HCEC 1CT (cell line): ENCODE data around the gene UBE2M.

Experiments
- DNase-seq: peaks from one replicate; pipeline ENCODE4 v3.0.0-alpha.2; 2017

Gene UBE2M

DNA sequence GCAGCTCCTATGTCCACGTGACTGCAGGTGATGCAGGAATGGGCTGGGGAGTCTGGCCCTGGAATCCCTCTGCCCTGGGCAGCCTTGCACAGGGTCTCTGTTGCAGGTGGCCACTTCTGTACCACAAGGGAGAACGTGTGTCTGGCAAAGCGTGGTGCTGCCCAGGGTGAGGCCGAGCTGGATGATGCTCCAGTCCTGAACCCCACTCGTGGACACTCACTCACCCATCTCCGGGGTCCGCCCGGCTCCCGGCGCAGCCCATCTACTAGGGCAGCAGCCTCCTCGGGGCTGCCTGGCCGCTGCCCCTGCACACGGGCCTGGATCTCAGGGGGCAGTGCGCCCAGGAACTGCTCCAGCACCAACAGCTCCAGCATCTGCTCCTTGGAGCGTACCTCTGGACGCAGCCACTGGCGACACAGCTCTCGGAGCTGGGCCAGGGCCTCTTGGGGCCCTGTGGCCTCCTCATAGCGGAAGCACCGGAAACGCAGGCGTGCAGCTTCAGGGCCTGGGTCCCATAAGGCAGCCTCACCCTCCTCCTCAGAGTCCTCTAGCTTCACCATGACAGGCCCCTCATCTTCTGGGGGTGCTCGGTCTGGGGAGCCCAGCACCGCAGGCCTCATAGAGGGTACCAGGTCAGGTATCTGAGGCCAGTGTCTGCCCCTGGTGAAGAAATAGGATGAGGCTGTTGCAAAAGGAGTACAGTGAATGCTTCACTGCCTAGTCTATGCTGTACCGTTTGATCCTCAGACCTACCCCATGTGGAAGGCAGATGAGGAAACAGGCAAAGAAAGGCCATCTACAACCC, 12.6 kb upstream of the UBE2M start:
- DNase-seq, result no peak

DNA sequence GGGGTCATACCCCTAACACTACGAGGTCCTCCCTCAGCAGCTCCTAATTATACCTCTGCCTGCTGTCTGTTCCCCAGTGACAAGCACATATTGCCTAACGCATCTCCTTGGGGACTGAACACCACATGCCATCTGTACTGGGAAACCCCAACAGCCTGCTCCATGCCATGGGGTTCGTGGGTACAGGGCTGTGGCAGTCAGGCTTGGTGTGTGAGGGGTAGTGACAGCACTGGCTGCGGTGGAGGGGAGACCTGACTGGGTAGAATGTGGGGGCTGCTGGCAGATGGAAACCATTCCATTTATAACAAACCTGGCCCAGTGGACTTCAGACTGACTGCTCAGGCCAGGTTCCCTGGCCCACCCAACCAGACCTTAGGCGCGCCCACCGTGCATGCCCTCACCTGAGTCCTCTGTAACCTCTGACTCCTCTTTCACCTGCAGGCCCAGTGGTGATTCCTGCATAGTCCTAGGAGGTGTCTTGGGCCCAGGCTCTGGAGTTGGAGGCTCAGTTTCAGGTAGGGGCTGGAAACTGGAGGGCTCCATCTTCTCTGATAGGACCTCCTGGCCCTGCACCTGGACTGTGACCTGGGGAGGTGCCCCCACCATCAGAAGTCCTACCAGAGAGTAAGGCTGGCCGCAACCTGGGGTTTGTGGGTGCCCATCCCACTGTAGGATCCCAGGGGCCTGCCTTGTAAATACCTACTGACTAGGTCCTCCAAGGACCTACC, 11.7 kb upstream of the UBE2M start:
- DNase-seq, result no peak

DNA sequence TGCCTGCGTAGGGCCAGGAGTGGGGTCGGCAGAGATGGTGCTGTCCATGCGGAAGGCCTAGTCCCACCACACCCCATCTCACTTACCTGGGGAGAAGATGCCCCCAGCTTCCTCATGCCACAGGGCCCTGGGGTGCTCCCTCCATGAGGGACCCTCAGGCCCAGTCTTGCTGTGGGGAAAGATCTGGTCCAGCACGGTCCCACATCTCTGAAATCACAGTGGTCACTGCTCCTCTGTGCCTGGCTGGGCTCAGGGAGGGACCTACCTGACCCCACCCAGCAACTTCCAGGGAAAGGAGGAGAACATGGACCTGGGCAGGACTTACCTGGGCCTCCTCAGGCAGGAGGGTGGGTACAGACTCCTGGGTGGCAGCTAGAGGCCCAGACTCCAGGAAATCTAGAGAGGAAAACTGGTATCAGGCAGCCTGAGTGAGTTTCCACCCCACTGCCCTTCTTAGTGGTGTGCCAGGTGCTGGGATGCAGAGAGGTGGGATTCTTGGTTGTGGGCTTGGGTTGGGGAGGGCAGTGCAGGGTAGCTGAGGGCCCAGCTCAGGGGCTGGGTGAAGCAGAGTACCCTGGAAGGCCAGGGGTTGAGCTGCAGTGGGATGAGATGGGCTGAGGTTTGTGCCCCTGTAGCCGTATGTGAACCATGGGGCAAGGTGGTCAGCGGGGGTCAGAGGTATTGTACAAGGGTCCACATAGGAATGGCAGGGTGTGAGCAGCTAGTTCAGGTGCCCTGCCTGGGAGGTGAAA, 11.0 kb upstream of the UBE2M start:
- DNase-seq, result no peak

DNA sequence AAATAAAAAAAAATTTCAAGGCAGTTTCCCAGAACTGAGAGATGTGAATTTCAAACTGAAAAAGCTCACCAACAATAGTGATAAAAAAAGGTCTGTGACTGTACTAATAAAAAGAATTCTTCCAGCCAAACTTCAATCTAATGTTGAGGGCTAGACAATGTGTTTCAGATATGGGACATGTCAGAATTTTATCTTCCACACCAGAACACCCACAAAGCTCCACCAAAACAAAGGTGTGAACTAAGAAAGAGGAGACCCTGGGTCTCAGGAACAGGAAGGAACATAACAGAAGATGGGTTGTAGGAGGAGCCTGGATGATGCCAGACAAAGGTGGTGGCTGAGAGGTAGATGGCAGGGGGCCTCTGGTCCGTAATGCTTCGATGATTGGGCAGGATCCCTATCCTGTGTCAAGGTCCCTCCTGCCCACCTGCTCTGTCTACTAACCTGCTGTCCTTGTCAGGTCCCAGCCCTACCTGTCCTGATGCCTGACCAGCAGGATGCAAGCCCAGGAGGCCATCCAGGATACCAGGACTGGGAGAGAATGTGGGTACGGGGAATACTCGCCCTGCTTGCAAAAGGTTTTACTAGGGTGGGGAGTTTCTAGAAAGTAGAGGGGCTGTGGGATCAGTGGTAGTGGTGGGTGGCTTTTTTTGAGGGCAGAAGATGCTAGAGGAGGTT, 10.2 kb upstream of the UBE2M start:
- no peak for DNase-seq

DNA sequence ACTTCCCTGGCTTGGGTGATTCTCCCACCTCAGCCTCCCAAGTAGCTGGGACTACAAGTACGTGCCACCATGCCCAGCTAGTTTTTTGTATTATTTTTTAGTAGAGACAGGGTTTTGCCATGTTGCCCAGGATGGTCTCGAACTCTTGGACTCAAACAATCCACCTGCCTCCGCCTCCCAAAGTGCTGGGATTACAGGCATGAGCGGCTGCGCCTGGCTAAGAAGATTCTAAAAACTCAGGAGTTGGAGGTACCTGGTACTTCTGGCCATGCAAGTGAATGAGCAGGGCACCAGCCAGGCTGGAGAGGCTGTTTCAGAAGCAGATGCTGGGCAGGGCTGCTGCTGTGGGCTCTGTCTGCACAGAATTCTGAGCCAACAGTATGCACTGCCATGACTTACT, 8.6 kb upstream of the UBE2M start:
- no peak for DNase-seq

DNA sequence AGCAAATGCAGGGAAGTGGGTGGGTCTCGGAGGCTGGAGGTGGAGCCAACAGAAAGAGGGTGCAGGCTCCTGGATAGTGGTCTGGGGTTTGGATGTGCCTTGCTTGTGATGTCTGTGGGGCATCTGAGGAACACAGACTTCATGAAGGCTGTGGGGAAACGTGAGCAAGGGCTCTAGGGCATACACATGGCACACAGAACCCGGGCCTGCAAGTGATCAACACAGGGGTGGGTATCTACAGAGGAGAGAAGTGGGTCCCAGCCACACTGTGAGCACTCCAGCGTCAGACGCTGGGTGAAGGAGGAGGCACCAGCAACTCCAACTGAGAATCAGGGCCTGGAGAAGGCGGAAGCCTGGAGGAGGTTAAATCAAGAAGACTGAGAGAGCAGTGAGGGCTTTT, 5.4 kb upstream of the UBE2M start:
- no peak for DNase-seq

DNA sequence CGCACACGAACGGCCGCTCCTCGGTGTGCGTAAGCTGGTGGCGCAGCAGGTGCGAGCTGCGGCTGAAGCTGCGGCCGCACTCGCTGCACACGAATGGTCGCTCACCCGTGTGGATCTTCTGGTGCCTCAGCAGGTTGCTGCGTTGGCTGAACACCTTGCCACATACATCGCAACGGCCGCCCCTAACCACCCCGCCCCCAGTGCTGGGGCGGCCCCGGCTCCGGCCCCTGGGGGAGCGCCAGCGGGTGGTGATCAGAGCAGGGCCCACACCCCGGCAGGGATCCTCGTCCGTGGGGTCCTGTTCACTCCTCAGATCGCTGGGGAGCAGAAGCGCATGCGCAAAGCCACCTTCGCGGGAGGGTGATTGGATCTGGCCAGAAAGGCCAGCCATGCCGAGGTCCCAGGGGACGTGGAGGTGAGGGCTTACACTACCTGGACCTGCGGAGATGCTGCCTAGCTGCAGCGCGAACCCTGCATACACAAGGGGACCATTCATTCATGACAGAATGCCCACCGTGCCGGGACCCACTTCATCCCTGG, 4.7 kb upstream of the UBE2M start:
- DNase-seq, result no peak

DNA sequence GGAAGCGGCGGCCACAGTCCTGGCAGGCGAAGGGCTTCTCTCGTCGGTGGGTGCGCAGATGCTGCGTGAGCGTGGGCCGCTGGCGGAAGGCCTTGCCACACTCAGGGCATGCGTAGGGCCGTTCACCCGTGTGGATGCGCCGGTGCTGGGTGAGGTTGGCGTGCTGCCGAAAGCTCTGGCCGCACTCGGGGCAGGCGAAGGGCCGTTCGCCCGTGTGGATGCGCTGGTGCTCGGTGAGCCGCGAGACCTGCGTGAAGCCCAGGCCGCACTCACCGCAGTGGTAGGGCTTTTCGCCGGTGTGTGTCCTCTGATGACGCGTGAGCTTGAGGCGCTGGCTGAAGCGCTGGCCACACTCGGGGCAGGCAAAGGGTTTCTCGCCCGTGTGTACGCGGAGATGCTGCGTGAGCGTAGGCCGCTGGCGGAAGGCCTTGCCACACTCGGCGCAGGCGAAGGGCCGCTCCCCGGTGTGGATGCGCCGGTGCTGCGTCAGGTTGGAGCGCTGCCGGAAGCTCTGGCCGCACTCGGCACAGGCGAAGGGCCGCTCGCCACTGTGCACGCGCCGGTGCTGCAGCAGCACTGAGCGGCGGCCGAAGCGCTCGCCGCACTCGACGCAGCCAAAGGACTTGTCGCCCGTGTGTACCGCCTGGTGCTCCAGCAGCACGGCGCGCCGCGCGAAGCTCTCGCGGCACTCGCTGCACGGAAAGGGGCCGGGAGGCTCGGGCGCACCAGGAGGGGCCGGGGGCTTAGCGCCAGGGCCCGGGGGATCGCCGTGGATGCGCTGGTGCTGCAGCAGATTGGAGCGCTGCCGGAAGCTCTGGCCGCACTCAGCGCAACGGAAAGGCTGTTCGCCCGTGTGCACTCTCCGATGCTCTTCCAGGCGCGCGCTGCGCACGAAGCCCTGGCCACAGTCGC, 4.0 kb upstream of the UBE2M start:
- no peak for DNase-seq

DNA sequence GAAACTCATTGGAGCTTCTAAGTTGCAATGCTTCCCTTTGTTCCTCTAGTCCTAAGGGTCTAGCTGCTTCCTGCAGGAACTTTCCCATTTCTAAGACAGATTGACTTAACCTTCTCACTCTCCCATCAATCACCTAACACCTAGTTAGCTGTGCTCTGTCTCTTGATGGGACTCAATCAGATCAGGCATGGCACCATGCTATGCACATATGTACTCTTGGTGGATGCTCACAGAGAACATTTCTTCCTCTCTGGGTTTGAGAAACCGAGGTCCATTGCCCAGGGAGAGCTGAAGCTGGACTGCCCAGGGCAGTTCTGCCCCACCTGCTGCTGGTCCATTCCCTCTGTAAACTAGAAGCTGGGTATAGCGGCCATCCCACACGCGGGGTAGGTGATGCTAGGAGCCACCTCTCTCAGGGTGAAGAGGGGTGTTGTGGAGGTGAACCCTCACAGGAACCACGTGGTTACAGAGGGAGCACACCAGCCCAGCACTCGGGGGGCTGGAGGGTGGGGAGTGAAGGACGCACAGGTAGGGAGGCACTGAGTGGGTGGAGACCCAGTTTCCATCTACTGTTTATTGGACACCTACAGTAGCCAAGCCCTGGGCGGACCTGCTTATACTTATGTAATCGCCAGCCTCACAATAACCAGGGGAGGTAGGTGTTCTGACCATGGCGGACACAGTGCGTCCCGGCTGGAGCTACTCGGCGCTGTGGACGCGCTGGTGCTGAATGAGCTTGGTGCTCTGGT, 3.1 kb upstream of the UBE2M start:
- no peak for DNase-seq

DNA sequence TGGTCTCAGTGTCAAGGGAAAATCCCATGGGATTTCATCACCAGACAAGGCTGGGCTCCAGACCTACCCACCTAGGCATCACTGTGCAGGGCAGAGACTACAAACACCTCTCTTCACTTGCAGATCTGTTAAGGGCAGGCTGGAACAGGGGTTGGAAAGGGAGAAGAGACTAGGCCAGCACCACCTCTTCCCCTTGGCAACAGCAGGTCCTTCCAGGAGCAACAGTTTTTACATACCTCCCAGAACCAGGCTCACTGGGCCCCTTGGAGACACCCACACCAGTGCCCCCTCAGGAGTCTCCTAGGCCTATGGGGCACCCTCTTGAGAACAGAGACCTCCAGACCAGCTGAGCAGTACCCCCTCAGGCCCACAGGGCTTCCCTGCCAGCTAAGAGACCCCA, 2.5 kb upstream of the UBE2M start:
- no peak for DNase-seq

DNA sequence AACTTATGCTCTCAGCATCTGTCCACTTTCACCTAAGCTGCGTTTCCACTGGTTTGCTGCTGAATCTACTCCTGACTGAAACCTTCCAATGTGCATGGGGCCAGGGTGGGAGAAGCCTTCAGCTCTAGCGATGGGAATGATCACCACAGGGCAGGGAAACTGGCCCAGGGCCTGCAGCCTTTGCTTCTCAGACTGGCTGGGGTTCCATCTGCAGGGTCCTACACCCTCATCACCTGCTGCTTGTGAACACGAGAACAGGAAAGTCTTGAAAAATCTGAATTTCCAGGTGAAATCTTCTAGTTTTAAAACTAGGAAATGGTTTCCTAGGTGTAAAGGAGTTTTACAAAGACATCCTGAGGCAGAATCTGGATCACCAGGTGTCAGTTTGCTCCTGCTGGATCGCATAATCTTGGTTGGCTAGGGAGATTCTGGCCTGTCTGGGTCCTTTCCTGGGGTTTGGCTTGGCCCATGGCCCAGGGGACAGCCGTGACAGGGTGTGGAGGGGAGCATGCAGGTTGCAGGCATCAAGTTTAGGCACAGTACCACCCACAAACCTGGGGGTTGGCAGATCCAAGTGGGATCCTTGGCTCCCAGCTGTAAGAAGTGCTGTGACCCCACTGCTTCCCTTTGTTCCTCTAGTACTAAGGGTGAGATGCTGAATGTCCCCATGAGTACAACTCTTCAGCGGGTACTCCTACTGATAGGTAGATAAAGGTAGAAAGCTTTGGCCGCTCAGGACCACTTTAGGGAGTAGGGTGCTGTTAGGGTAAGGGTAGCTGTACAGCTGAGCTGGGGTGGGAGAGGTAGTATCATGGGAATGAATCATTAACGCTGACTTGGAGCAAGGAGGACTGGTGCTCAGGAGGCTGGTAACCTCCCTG, 1.8 kb upstream of the UBE2M start:
- DNase-seq, result no peak

DNA sequence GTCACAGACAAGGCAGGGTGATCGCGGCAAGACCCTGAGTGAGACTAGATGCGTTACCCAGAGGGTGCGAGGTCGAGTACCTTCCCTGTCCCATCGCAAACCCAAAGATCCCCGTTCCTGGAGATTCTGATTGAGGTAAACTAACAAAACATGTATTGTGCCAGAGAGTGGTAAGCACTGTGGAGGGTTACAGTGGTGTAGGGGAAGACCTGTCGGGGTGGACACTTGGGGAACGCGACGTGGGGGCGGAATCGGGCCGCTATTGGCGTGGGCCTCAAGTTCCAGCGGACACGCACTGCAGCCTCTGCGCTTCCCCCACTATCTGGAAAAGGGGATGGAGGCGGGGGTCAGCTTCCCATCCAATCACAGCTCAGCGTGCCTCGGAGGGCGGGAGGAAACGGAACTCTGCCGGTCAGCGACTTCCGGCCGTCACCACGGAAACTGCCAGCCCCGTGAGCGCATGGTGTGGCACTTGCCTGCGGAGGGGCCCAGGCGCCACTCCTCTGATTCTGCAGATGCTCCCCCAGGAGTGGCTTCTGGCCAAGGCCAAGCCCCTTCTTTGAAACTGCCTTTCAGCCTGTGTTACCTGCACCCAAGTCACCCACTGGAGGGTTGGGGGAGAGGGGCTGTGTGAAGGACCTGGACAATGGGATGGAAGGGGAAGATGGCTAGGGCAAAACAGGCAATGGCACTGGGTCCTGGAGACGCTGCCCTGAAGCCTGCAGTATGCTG, 1.0 kb upstream of the UBE2M start:
- DNase-seq, result peak; percentile 92

DNA sequence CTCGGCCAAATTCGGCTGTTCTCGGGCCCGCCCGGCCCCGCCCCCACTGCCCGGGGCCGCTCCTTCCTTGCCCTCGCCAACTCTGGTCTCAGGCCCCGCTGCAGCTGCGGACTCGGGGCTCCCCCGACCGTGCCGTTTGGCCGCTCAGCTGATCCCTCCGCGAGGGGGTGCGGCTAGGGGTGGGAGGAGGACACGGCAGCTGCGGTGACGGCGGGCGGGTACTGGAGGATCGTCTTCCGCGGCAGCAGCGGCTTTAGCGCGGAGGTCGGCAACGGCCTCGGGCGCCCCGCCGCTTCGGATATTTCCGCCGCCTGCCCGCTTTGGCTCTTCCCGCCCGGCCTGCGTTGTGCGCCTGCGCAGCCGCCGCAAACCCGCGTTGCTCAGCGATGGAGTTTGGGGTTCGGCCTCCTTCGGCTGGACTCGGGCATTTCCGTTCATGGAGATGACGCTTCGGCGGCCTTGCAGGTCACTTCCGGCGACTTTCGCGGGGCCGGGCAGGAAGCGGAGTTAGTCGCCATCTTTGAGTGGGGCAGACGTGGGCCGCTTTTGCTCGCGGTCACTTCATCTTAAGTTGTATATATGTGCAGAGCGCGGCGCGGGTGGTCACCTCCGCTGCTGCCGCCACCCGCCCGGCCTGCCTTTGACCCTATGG, 338 bp upstream of the UBE2M start:
- DNase-seq, result peak; percentile 97

DNA sequence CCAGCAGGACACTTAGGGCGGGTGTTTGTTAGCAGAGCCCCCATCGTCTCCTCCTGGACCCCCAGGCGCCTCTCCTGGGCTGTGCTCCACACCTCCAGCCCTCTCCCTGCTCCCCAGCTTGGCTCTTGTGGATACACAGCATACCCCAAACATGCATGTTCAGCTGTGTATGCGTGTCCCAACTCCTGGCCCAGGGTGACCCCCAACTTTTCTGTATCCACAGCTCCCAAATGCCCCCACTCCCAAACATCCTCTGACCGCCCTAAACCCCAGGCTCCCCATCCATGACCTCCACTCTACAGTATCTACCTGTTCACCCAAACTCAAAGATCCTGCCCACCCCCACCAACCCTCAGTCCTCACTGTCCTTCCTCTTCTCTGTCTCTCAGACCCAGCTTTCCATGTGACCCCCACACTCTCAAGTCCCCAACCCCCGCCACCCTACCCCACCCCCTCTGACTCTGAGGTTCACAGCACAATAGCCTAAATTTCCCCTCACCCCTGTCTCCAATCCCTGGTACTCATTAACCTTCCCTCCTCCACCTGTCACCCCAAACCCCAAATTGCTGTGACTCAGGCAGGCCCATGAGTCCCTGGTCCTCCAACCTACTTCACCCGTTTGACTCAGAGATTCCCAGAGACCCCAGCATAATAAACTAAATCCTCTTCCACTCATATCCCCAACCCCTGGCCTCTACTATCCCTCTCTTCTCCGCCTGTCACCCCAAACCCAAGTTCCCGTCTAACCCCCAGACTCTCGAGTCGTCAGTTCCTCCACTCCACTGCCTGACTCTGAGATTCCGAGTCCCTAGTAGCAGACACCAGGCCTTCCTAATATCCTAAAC, 968 bp downstream of the UBE2M start:
- DNase-seq, result no peak

DNA sequence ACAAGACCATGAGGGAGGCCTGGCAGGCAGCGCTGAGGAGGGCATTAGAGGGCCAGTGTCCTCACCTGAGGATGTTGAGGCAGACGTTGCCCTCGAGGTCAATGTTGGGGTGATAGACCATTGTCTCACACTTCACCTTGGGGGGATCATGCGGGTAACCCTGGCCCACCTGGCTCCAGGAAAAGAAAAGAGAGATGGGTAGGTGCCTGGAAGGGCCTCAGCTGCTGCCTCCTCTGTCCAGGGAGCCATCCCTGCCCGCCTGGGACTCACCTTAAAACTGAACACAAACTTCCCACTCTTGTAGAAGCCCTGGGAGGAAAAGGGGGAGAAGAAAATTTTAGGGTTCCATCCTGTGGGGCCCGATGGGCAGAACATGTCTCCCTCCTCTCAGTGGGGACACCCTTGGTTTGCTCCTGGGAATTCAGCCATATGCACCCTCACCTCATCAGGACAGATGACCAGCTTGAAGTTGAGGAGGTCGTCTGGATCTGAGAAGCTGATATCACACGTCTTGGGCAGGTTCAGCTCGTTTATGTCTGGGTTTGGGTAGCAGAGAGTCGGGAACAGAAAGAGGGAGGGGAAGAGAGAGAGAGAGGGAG, 1.7 kb downstream of the UBE2M start:
- DNase-seq, result no peak

DNA sequence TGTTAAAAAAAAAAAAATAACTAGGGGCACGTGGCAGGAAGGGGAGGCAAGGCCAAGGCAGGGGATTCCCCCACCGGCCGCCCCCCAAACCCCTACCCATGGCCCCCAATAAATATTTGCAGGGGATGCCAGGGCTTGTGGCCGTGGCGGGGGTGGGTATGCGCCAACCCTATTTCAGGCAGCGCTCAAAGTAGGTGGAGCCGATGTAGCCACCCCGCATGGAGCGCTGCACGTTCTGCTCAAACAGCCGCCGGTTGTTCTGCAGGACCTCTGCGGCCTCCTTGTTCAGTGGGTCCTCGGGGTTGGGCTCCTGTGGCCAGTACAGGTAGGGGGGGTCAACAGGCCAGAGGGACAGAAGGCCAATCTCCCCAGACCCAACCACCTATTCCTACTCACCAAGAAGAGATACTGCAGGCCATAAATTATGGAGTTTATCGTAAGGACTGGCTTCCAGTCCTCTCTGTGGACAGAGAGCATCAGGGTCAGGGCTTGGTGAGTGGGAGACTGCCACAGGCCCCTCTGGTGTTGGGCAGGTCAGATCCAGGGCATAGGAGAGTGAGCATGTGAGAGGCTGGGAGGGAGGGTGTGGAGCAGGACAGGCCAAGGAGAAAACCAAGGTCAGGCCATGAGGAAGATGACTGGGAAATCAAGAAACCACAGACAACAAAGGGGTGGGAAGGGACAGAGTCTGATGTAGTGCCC, 2.3 kb downstream of the UBE2M start:
- no peak for DNase-seq
